ENCODE results near the gene UTP18.

DNA sequence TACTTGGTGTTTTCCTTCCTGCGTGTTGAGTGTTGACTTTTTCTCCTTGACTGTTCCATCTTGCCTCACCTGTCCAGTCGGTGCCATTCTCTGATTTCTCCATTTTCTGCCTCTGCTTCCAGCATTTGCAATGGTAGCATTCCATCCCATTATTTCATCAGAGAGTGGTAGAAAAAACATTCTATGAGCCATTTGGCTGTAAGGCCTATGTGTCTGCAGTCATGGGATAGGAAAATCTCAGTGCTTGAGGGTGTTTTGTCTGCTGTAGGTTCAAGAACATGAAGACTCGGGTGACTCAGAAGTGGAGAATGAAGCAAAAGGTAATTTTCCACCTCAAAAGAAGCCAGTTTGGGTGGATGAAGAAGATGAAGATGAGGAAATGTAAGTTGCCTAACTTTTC lies 2.7 kb downstream of the UTP18 start:
- TF ChIP-seq POLR2A (IDR thresholded peaks at IDR 0.05; ENCODE audit: control extremely low read depth in 1 of 2, low read depth in 2 of 2, low read length in 2 of 2), result no peak
- TF ChIP-seq JUND (IDR thresholded peaks at IDR 0.05; ENCODE audit: low read length), result no peak
- TF ChIP-seq TAF1 (IDR thresholded peaks at IDR 0.05; ENCODE audit: low read depth, low read length), result no peak
- no peak for TF ChIP-seq KDM1A (IDR thresholded peaks at IDR 0.05; ENCODE audit: borderline replicate concordance, low read length)
